ENCODE results near the gene KIF13A. TPM values are rescaled to one million over a fixed set of nuclear protein-coding genes. Genes with fewer than 3 reads are reported as not detected.
"Not testable (repeated sequence)": the region's sequence is repeated elsewhere in the genome, so short reads cannot be mapped to it uniquely, and the experiment has no call there.

Gene KIF13A
- total RNA-seq, 1 experiment from 2014 or later = 14.1 TPM

GRCh38 chr6:17845598-17845997, 141.8 kb downstream of the KIF13A start:
- no peak overlapping the region for H3K27ac Mint-ChIP-seq (ENCODE audit: unreplicated experiment)

GRCh38 chr6:17844967-17845366, 142.5 kb downstream of the KIF13A start:
- H3K36me3 Mint-ChIP-seq (ENCODE audit: insufficient read depth, unreplicated experiment); intact Hi-C loops (cut with micrococcal nuclease; ENCODE audit: unreplicated experiment); H3K4me3 Mint-ChIP-seq (ENCODE audit: low read depth, unreplicated experiment); H3K27me3 Mint-ChIP-seq (ENCODE audit: unreplicated experiment); BruUV-seq (replicated peaks); CTCF ChIA-PET; DNase-seq; H3K9me3 Mint-ChIP-seq (ENCODE audit: low read depth, unreplicated experiment); H3K4me1 Mint-ChIP-seq (ENCODE audit: low read depth, unreplicated experiment); H3K27ac Mint-ChIP-seq (ENCODE audit: unreplicated experiment): not testable (repeated sequence)

More at GRCh38 chr6:17845598-17845997, 141.8 kb downstream of the KIF13A start:
- H3K9me3 Mint-ChIP-seq (ENCODE audit: low read depth, unreplicated experiment) = no peaks in the 10 kb centered on the region
- no peak overlapping the region for H3K4me3 Mint-ChIP-seq (ENCODE audit: low read depth, unreplicated experiment)
- TF ChIP-seq CTCF (IDR thresholded peaks at IDR 0.05; ENCODE audit: unreplicated experiment) = no peak
- BruUV-seq (replicated peaks) = no TSS peak
- intact Hi-C loops (cut with micrococcal nuclease; ENCODE audit: unreplicated experiment) = no loop called here
- DNase-seq = no peak
- H3K27me3 Mint-ChIP-seq (ENCODE audit: unreplicated experiment) = no peaks in the 10 kb centered on the region
- no peaks in the 10 kb centered on the region for H3K4me1 Mint-ChIP-seq (ENCODE audit: low read depth, unreplicated experiment)
- CTCF ChIA-PET = interaction anchor here (0.6 kb wide), 1 partner anchor 129 kb away, joined by 4 read pairs; no protein-coding TSS in a partner anchor
- no peaks in the 10 kb centered on the region for H3K36me3 Mint-ChIP-seq (ENCODE audit: insufficient read depth, unreplicated experiment)

- no peaks in the 10 kb centered on the region for H3K36me3 Mint-ChIP-seq (ENCODE audit: insufficient read depth, unreplicated experiment)
- intact Hi-C loops (cut with micrococcal nuclease; ENCODE audit: unreplicated experiment) = no loop called here
- no peak overlapping the region for H3K4me3 Mint-ChIP-seq (ENCODE audit: low read depth, unreplicated experiment)
- no peaks in the 10 kb centered on the region for H3K27me3 Mint-ChIP-seq (ENCODE audit: unreplicated experiment)
- H3K4me1 Mint-ChIP-seq (ENCODE audit: low read depth, unreplicated experiment) = no peaks in the 10 kb centered on the region
- no TSS peak for BruUV-seq (replicated peaks)
- no peak for TF ChIP-seq CTCF (IDR thresholded peaks at IDR 0.05; ENCODE audit: unreplicated experiment)
- no peaks in the 10 kb centered on the region for H3K9me3 Mint-ChIP-seq (ENCODE audit: low read depth, unreplicated experiment)
- no peak for DNase-seq
- H3K27ac Mint-ChIP-seq (ENCODE audit: unreplicated experiment) = no peak overlapping the region
- CTCF ChIA-PET = no interaction called here
These were observed 144.3 kb downstream of the KIF13A start for GRCh38 chr6:17842934-17843821.

- H3K4me1 Mint-ChIP-seq (ENCODE audit: low read depth, unreplicated experiment) = no peaks in the 10 kb centered on the region
- no peak for TF ChIP-seq CTCF (IDR thresholded peaks at IDR 0.05; ENCODE audit: unreplicated experiment)
- no TSS peak for BruUV-seq (replicated peaks)
- no peaks in the 10 kb centered on the region for H3K36me3 Mint-ChIP-seq (ENCODE audit: insufficient read depth, unreplicated experiment)
- H3K27me3 Mint-ChIP-seq (ENCODE audit: unreplicated experiment) = no peaks in the 10 kb centered on the region
- no peak overlapping the region for H3K27ac Mint-ChIP-seq (ENCODE audit: unreplicated experiment)
- H3K4me3 Mint-ChIP-seq (ENCODE audit: low read depth, unreplicated experiment) = no peak overlapping the region
- intact Hi-C loops (cut with micrococcal nuclease; ENCODE audit: unreplicated experiment) = no loop called here
- DNase-seq = no peak
- CTCF ChIA-PET = no interaction called here
- no peaks in the 10 kb centered on the region for H3K9me3 Mint-ChIP-seq (ENCODE audit: low read depth, unreplicated experiment)
These were observed 145.2 kb downstream of the KIF13A start for GRCh38 chr6:17842014-17842776.

Measured in Calu3 (cell line).